ENCODE results near the gene PRPF19.

DNA sequence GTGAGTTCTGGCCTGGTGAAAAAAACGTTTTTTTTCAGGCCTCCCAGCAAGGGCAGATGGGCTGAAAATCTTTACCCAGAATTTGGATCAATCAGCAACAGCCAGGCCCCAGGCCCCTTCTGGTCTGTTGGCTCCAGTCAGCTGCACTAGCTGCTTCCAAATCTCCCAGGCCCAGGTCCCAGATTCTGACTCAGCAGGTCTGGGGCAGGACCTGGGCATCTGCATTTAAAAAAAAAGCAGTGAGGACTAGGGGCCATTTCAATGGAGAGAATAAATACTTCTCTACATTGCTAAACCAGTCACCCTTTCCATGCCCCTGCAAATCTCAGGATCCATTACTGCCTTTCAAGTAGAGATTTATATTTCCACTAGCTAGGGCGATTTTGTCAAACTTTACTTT lies 41.3 kb upstream of the PRPF19 start:
- TF ChIP-seq LARP7 (IDR thresholded peaks at IDR 0.05) (no peak), CTCF (IDR thresholded peaks at IDR 0.05 in 2 of 3, conservative IDR thresholded peaks at IDR 0.05 in 1 of 3; ENCODE audit: control insufficient read depth in 2 of 3, extremely low read depth in 1 of 3, insufficient read depth in 1 of 3, low read depth in 3 of 3, low read length in 3 of 3) (no peak), ZSCAN29 (IDR thresholded peaks at IDR 0.05) (no peak), POLR2A (IDR thresholded peaks at IDR 0.05; ENCODE audit: low read depth, low read length) (no peak), SREBF2 (IDR thresholded peaks at IDR 0.05; ENCODE audit: low read length) (no peak), ELK1 (IDR thresholded peaks at IDR 0.05; ENCODE audit: low read depth, low read length) (no peak)

All from GM12878 (cell line).